Measurements from ENCODE around the gene DLGAP4. TPM values are rescaled to one million over a fixed set of nuclear protein-coding genes. Genes with fewer than 3 reads are reported as not detected.

Gene DLGAP4
- total RNA-seq, 4 donors from 2014 or later = 38.6 to 193 (median 80.5) TPM

GRCh38 chr20:36402708-36403107, 96.6 kb downstream of the DLGAP4 start:
- no peak for DNase-seq
- Histone ChIP-seq H3K27ac (no peak overlapping the region), H3K27me3 (peaks cover 0 to 6% of the 10 kb centered on the region in 2 donors)

DNA sequence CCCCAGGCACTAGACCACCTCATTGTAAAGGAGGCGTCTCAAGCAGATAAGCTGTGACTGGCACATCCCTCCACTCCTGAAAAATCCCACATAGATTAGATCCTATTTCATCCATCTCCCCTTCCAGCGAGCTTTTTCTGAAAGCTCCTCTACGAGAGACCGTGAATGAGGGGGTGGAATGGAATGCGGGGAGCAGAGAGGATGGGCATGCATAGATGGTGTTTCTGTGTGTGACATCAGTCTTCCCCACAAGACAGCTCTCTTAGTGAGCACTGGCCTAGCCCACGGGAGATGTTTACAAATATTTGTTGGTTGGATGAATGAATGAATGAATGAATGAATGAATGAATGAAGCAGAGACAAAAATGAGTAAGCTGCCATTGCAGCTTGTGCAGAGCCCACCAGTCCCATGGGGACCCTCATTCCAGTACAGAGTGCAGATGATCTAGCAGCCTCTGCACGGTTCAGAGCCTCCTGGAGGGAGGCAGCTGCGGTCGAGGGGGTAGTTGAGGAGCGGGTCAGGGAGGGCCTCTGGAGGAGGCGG, 98.4 kb downstream of the DLGAP4 start:
- DNase-seq = no peak
- no peaks in the 10 kb centered on the region for H3K9me3 ChIP-seq
- no peak overlapping the region for H3K27ac ChIP-seq
- no peak overlapping the region for H3K4me3 ChIP-seq
- H3K4me1 ChIP-seq = no peaks in the 10 kb centered on the region
- intact Hi-C loops (cut with DNase I; ENCODE audit: low total_unique reads) = no loop called here
- H3K27me3 ChIP-seq = peaks cover 0 to 6% of the 10 kb centered on the region in 2 donors
- H3K36me3 ChIP-seq = no peaks in the 10 kb centered on the region
- TF ChIP-seq POLR2A (IDR thresholded peaks at IDR 0.05) (no peak), CTCF (IDR thresholded peaks at IDR 0.05) (no peak)

More at GRCh38 chr20:36402708-36403107, 96.6 kb downstream of the DLGAP4 start:
- Histone ChIP-seq H3K4me3 (no peak overlapping the region), H3K4me1 (no peaks in the 10 kb centered on the region), H3K36me3 (no peaks in the 10 kb centered on the region), H3K9me3 (no peaks in the 10 kb centered on the region)
- intact Hi-C loops (cut with DNase I; ENCODE audit: low total_unique reads) = no loop called here
- TF ChIP-seq CTCF (IDR thresholded peaks at IDR 0.05) (no peak), POLR2A (IDR thresholded peaks at IDR 0.05) (no peak)

GRCh38 chr20:36405255-36405654, 99.1 kb downstream of the DLGAP4 start:
- no peak overlapping the region for H3K4me3 ChIP-seq
- no peak overlapping the region for H3K27ac ChIP-seq
- no peaks in the 10 kb centered on the region for H3K36me3 ChIP-seq
- no peak for DNase-seq
- peaks cover 0 to 6% of the 10 kb centered on the region in 2 donors for H3K27me3 ChIP-seq
- no peaks in the 10 kb centered on the region for H3K9me3 ChIP-seq
- intact Hi-C loops (cut with DNase I; ENCODE audit: low total_unique reads) = no loop called here
- no peak for TF ChIP-seq POLR2A (IDR thresholded peaks at IDR 0.05)
- TF ChIP-seq CTCF (IDR thresholded peaks at IDR 0.05) = no peak
- no peaks in the 10 kb centered on the region for H3K4me1 ChIP-seq

GRCh38 chr20:36407199-36407733, 101.1 kb downstream of the DLGAP4 start:
- DNase-seq = no peak
- H3K4me3 ChIP-seq = no peak overlapping the region
- no peak overlapping the region for H3K27ac ChIP-seq
- H3K9me3 ChIP-seq = no peaks in the 10 kb centered on the region
- no peaks in the 10 kb centered on the region for H3K4me1 ChIP-seq
- H3K36me3 ChIP-seq = no peaks in the 10 kb centered on the region
- no peaks in the 10 kb centered on the region for H3K27me3 ChIP-seq
- intact Hi-C loops (cut with DNase I; ENCODE audit: low total_unique reads) = no loop called here
- TF ChIP-seq CTCF (IDR thresholded peaks at IDR 0.05) (no peak), POLR2A (IDR thresholded peaks at IDR 0.05) (no peak)

- no peak for DNase-seq
- Histone ChIP-seq H3K4me1 (no peaks in the 10 kb centered on the region), H3K4me3 (no peak overlapping the region)
These were observed 102.1 kb downstream of the DLGAP4 start for GRCh38 chr20:36408219-36408618.

More at GRCh38 chr20:36408219-36408618, 102.1 kb downstream of the DLGAP4 start:
- TF ChIP-seq CTCF (IDR thresholded peaks at IDR 0.05) (no peak), POLR2A (IDR thresholded peaks at IDR 0.05) (no peak)
- intact Hi-C loops (cut with DNase I; ENCODE audit: low total_unique reads) = no loop called here
- Histone ChIP-seq H3K27ac (no peak overlapping the region), H3K36me3 (no peaks in the 10 kb centered on the region), H3K27me3 (no peaks in the 10 kb centered on the region), H3K9me3 (no peaks in the 10 kb centered on the region)
